ENCODE results near the gene HOXA11.
A peak's percentile ranks its signal among the peaks of the same experiment; 100 is the strongest.

The HOXA11 gene

DNA sequence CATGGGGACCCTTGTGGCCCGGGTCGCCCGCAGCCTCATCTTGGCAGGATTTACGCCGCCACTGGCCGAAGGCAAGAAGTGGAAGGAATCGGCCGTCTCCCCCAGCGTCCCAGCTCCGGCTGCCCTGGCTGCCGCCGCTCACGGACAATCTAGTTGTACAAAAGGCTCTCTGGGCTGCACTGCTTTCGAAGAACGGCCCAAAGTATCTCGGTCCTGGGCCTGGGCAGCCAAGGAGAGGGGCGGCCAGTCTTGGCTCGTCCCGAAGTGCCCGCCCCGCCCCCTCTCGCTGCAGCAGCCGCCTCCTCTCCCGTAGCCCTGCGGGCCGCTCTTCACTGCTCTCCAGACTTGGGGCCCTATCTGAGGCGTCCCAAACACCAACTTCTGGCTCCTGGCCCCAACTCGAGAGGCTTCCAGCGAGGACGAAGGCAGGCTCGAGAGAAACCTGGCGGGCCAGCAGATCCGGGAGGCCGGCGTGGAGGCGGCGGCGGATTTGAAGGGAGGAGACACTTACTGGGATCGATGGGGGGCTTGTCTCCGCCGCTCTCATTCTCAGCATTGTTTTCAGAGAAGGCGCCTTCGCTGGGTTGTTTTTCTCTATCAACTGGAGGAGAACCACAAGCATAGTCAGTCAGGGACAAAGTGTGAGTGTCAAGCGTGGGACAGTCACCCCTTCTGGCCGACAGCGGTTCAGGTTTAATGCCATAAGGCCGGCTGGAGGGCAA lies 20.5 kb downstream of the HOXA11 start:
- H3K4me3 ChIP-seq (ENCODE audit: low read depth, low read length): no peak overlapping the region
- no peaks in the 10 kb centered on the region for H3K36me3 ChIP-seq (ENCODE audit: control insufficient read depth in 1 of 2, insufficient read depth in 2 of 2, low read length in 2 of 2)
- no CpG with 5 or more reads among the region's 47 CpGs for WGBS (ENCODE audit: extremely low coverage, insufficient coverage, insufficient read length)

DNA sequence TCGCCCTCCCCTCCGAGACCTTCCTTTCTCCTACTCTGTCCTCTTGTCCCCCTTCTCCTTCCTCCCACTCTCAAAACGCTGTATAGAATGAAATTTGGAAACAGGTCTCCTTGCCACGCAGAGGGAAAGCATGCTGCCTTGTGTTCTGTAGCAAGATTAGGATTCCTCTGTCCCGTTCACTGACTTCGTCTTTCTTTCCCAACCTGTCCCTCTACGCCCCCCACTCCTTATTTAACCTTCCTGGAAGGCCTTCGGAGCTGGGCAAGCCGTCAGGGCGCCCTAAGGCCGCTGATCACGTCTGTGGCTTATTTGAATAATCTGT lies 21.0 kb downstream of the HOXA11 start:
- Histone ChIP-seq H3K79me2 (ENCODE audit: control insufficient read depth, insufficient read depth, low read length, poor library complexity) (peaks cover 1% of the 10 kb centered on the region), H3K18ac (ENCODE audit: low read length) (no peak overlapping the region), H3K27ac (ENCODE audit: low read depth, low read length) (no peak overlapping the region), H3K9ac (ENCODE audit: low read length) (no peak overlapping the region), H3K36me3 (ENCODE audit: control insufficient read depth in 1 of 2, insufficient read depth in 2 of 2, low read length in 2 of 2) (no peaks in the 10 kb centered on the region), H3K27me3 (ENCODE audit: insufficient read depth, low read length) (peaks cover 85% of the 10 kb centered on the region), H2AK5ac (ENCODE audit: low read length) (no peak overlapping the region), H3K4me1 (ENCODE audit: control insufficient read depth in 1 of 2, insufficient read depth in 2 of 2, low read length in 2 of 2) (peaks cover 4 to 10% of the 10 kb centered on the region in 2 experiments), H3K4ac (ENCODE audit: low read depth, low read length) (no peak overlapping the region), H3K4me2 (ENCODE audit: low read length) (no peak overlapping the region), H3K9me3 (ENCODE audit: insufficient read depth, low read depth, low read length) (peaks cover 41% of the 10 kb centered on the region), H3K4me3 (ENCODE audit: low read depth, low read length) (no peak overlapping the region), H3K79me1 (ENCODE audit: low read length) (no peaks in the 10 kb centered on the region), H2BK5ac (ENCODE audit: low read depth, low read length, poor library complexity) (no peak overlapping the region), H2AFZ (ENCODE audit: insufficient read depth, low read length, poor library complexity) (no peak overlapping the region), H2BK12ac (ENCODE audit: low read length) (no peak overlapping the region), H3K14ac (ENCODE audit: low read length) (no peak overlapping the region), H4K12ac (ENCODE audit: low read depth, low read length) (no peak overlapping the region), H2BK120ac (ENCODE audit: insufficient read depth, low read length, poor library complexity) (no peak overlapping the region), H4K91ac (ENCODE audit: low read depth, low read length) (no peak overlapping the region), H3K23ac (ENCODE audit: low read length) (no peak overlapping the region), H4K8ac (ENCODE audit: low read depth, low read length) (no peak overlapping the region)
- DNase-seq: no peak
- WGBS (ENCODE audit: extremely low coverage, insufficient coverage, insufficient read length): no CpG with 5 or more reads among the region's 12 CpGs

More for the DNA sequence above, 20.5 kb downstream of the HOXA11 start:
- no peak overlapping the region for H2AFZ ChIP-seq (ENCODE audit: insufficient read depth, low read length, poor library complexity)
- no peak overlapping the region for H3K9ac ChIP-seq (ENCODE audit: low read length)
- peaks cover 85% of the 10 kb centered on the region for H3K27me3 ChIP-seq (ENCODE audit: insufficient read depth, low read length)
- H2BK120ac ChIP-seq (ENCODE audit: insufficient read depth, low read length, poor library complexity): no peak overlapping the region
- H3K27ac ChIP-seq (ENCODE audit: low read depth, low read length): no peak overlapping the region
- H3K79me1 ChIP-seq (ENCODE audit: low read length): no peaks in the 10 kb centered on the region
- H2BK12ac ChIP-seq (ENCODE audit: low read length): no peak overlapping the region
- H2AK5ac ChIP-seq (ENCODE audit: low read length): no peak overlapping the region
- H4K12ac ChIP-seq (ENCODE audit: low read depth, low read length): no peak overlapping the region
- H3K79me2 ChIP-seq (ENCODE audit: control insufficient read depth, insufficient read depth, low read length, poor library complexity): peaks cover 1% of the 10 kb centered on the region
- no peak overlapping the region for H3K18ac ChIP-seq (ENCODE audit: low read length)
- H3K4ac ChIP-seq (ENCODE audit: low read depth, low read length): no peak overlapping the region
- no peak overlapping the region for H3K4me2 ChIP-seq (ENCODE audit: low read length)
- H4K8ac ChIP-seq (ENCODE audit: low read depth, low read length): no peak overlapping the region
- DNase-seq: peak in 1 of 2 donors; percentile 16
- no peak overlapping the region for H3K14ac ChIP-seq (ENCODE audit: low read length)
- no peak overlapping the region for H4K91ac ChIP-seq (ENCODE audit: low read depth, low read length)
- H3K4me1 ChIP-seq (ENCODE audit: control insufficient read depth in 1 of 2, insufficient read depth in 2 of 2, low read length in 2 of 2): peaks cover 5 to 10% of the 10 kb centered on the region in 2 experiments
- H3K9me3 ChIP-seq (ENCODE audit: insufficient read depth, low read depth, low read length): peaks cover 39% of the 10 kb centered on the region
- H2BK5ac ChIP-seq (ENCODE audit: low read depth, low read length, poor library complexity): no peak overlapping the region
- H3K23ac ChIP-seq (ENCODE audit: low read length): no peak overlapping the region

DNA sequence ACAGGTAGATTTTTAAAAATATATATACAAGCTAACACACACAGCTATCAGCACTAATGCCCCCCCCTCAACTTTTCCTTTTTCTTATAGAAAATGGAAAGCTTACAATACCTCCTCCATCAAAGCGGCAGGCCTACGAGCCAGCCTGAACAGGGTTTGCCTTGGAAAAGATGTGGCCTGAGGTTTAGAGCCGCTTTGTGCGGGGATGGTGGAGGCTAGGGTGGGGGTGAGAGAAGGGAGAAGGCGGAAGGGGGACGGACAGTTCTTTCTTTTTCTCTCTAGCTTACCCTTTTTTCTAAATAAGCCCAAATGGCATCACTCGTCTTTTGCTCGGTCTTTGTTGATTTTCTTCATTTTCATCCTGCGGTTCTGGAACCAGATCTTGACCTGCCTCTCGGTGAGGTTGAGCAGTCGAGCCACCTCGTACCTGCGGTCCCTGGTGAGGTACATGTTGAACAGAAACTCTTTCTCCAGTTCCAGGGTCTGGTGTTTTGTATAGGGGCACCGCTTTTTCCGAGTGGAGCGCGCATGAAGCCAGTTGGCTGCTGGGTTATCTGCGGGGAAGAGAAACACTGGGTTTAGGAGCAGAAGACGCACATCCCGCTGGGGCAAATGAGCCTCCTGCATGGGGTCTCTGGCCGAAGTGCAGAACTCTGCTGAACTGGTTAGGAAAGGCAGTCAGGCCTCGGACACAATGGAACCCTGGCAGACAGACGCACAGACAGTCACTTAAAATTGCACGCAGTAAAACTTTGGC lies 21.6 kb downstream of the HOXA11 start:
- no CpG with 5 or more reads among the region's 24 CpGs for WGBS (ENCODE audit: extremely low coverage, insufficient coverage, insufficient read length)
- Histone ChIP-seq H3K9me3 (ENCODE audit: insufficient read depth, low read depth, low read length) (peaks cover 41% of the 10 kb centered on the region), H2AFZ (ENCODE audit: insufficient read depth, low read length, poor library complexity) (no peak overlapping the region), H3K14ac (ENCODE audit: low read length) (no peak overlapping the region), H3K79me1 (ENCODE audit: low read length) (no peaks in the 10 kb centered on the region), H2BK5ac (ENCODE audit: low read depth, low read length, poor library complexity) (no peak overlapping the region), H3K18ac (ENCODE audit: low read length) (no peak overlapping the region), H3K27ac (ENCODE audit: low read depth, low read length) (no peak overlapping the region), H3K36me3 (ENCODE audit: control insufficient read depth in 1 of 2, insufficient read depth in 2 of 2, low read length in 2 of 2) (no peaks in the 10 kb centered on the region), H3K79me2 (ENCODE audit: control insufficient read depth, insufficient read depth, low read length, poor library complexity) (peaks cover 1% of the 10 kb centered on the region), H3K23ac (ENCODE audit: low read length) (no peak overlapping the region), H2BK120ac (ENCODE audit: insufficient read depth, low read length, poor library complexity) (no peak overlapping the region), H3K4me1 (ENCODE audit: control insufficient read depth in 1 of 2, insufficient read depth in 2 of 2, low read length in 2 of 2) (peaks cover 4 to 10% of the 10 kb centered on the region in 2 experiments), H3K9ac (ENCODE audit: low read length) (no peak overlapping the region), H3K4ac (ENCODE audit: low read depth, low read length) (no peak overlapping the region), H3K27me3 (ENCODE audit: insufficient read depth, low read length) (peaks cover 85% of the 10 kb centered on the region), H3K4me3 (ENCODE audit: low read depth, low read length) (no peak overlapping the region), H2AK5ac (ENCODE audit: low read length) (no peak overlapping the region), H3K4me2 (ENCODE audit: low read length) (no peak overlapping the region), H4K12ac (ENCODE audit: low read depth, low read length) (no peak overlapping the region), H4K91ac (ENCODE audit: low read depth, low read length) (no peak overlapping the region), H4K8ac (ENCODE audit: low read depth, low read length) (no peak overlapping the region), H2BK12ac (ENCODE audit: low read length) (no peak overlapping the region)
- DNase-seq: no peak

DNA sequence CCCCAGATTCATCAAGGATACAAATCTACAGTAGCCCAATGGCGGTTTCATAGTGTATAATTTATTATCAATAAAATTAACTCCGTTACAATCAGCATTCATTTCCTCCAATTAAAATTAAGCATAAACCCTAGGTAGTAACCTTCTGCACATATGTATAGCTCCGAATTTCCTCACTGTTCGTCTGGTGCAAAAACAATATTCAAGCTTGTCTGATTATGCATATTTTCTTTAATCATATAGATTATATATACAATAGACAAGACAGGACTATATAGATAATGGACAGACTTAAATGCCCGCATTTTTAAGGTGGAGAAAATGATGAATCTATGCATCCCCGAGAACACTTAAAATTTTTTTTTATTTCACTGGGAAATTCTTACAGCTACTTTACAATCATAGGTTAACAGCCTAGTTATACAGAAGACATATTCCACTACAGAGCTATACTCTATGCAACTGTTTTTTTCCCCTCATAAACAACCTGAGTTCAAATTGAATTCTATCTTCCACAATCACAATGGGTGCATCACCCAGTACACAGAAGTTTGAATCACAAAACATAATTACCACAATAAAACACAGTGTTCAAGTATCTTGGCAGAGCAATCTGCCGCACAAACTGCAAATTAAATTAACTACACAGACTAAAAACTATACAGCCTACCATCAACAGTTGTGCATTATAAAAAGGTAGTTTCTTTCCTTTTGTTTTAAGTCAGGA lies 22.3 kb downstream of the HOXA11 start:
- H2BK120ac ChIP-seq (ENCODE audit: insufficient read depth, low read length, poor library complexity): no peak overlapping the region
- no peak for DNase-seq
- H2AK5ac ChIP-seq (ENCODE audit: low read length): no peak overlapping the region
- H3K36me3 ChIP-seq (ENCODE audit: control insufficient read depth in 1 of 2, insufficient read depth in 2 of 2, low read length in 2 of 2): no peaks in the 10 kb centered on the region
- no peak overlapping the region for H3K18ac ChIP-seq (ENCODE audit: low read length)
- no peak overlapping the region for H4K12ac ChIP-seq (ENCODE audit: low read depth, low read length)
- no peak overlapping the region for H2BK5ac ChIP-seq (ENCODE audit: low read depth, low read length, poor library complexity)
- H3K27me3 ChIP-seq (ENCODE audit: insufficient read depth, low read length): peaks cover 85% of the 10 kb centered on the region
- H3K79me2 ChIP-seq (ENCODE audit: control insufficient read depth, insufficient read depth, low read length, poor library complexity): peaks cover 1% of the 10 kb centered on the region
- H3K4me2 ChIP-seq (ENCODE audit: low read length): no peak overlapping the region
- H3K9ac ChIP-seq (ENCODE audit: low read length): no peak overlapping the region
- no peak overlapping the region for H4K91ac ChIP-seq (ENCODE audit: low read depth, low read length)
- H3K79me1 ChIP-seq (ENCODE audit: low read length): no peaks in the 10 kb centered on the region
- H3K23ac ChIP-seq (ENCODE audit: low read length): no peak overlapping the region
- H3K4ac ChIP-seq (ENCODE audit: low read depth, low read length): no peak overlapping the region
- H2BK12ac ChIP-seq (ENCODE audit: low read length): no peak overlapping the region
- H3K27ac ChIP-seq (ENCODE audit: low read depth, low read length): no peak overlapping the region
- H4K8ac ChIP-seq (ENCODE audit: low read depth, low read length): no peak overlapping the region
- no CpG with 5 or more reads among the region's 7 CpGs for WGBS (ENCODE audit: extremely low coverage, insufficient coverage, insufficient read length)
- peaks cover 43% of the 10 kb centered on the region for H3K9me3 ChIP-seq (ENCODE audit: insufficient read depth, low read depth, low read length)
- H3K4me3 ChIP-seq (ENCODE audit: low read depth, low read length): no peak overlapping the region
- H3K4me1 ChIP-seq (ENCODE audit: control insufficient read depth in 1 of 2, insufficient read depth in 2 of 2, low read length in 2 of 2): peaks cover 4 to 10% of the 10 kb centered on the region in 2 experiments
- no peak overlapping the region for H3K14ac ChIP-seq (ENCODE audit: low read length)
- no peak overlapping the region for H2AFZ ChIP-seq (ENCODE audit: insufficient read depth, low read length, poor library complexity)

Data from trophoblast cell (in vitro differentiated cells and primary cell).